DOHH2 (cell line): ENCODE data around the gene PLPPR5.
"Not testable (repeated sequence)": the region's sequence is repeated elsewhere in the genome, so short reads cannot be mapped to it uniquely, and the experiment has no call there.

Experiments
- EZH2phosphoT487 ChIP-seq: fragments of 200-600 bp; sonication (generic); IDR thresholded peaks from 2 replicates; pipeline ENCODE4 v1.6.1; 2017; ENCODE audit warnings: borderline replicate concordance, mild to moderate bottlenecking, antibody characterized with exemption, low read length, moderate library complexity, mixed read lengths
- TF ChIP-seq, protein P1 (sequence below): fragments of 200-600 bp; sonication (generic); IDR thresholded peaks from one replicate; pipeline ENCODE4 v1.5.1; 2014; ENCODE audit warnings: antibody characterized with exemption, mild to moderate bottlenecking, low read depth, low read length; ENCODE audit not compliant: poor library complexity, severe bottlenecking

DNA sequence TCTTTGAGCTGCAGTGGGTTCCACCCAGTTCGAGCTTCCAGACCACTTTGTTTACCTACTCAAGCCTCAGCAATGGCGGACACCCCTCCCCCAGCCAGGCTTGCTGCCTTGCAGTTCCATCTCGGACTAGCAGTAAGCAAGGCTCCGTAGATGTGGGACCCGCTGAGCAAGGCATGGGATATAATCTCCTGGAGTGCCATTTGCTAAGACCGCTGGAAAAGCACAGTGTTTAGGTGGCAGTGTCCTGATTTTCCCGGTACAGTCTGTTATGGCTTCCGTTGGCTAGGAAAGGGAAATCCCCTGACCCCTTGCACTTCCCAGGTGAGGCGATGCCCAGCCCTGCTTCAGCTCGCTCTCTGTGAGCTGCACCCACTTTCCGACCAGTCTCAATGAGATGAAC lies 123.4 kb downstream of the PLPPR5 start:
- TF ChIP-seq, protein P1, sequence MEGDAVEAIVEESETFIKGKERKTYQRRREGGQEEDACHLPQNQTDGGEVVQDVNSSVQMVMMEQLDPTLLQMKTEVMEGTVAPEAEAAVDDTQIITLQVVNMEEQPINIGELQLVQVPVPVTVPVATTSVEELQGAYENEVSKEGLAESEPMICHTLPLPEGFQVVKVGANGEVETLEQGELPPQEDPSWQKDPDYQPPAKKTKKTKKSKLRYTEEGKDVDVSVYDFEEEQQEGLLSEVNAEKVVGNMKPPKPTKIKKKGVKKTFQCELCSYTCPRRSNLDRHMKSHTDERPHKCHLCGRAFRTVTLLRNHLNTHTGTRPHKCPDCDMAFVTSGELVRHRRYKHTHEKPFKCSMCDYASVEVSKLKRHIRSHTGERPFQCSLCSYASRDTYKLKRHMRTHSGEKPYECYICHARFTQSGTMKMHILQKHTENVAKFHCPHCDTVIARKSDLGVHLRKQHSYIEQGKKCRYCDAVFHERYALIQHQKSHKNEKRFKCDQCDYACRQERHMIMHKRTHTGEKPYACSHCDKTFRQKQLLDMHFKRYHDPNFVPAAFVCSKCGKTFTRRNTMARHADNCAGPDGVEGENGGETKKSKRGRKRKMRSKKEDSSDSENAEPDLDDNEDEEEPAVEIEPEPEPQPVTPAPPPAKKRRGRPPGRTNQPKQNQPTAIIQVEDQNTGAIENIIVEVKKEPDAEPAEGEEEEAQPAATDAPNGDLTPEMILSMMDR: not testable (repeated sequence)
- not testable (repeated sequence) for TF ChIP-seq EZH2phosphoT487
